GM23338 (cell line): Measurements from ENCODE around the gene SPG7.

Source experiments
- CREB1 ChIP-seq: fragments of 250-450 bp; sonication (Bioruptor Pico); IDR thresholded peaks from 2 replicates; pipeline ENCODE4 v1.5.0; 2020; ENCODE audit warnings: low read depth, mild to moderate bottlenecking, moderate library complexity
- CTCF ChIP-seq, 2 experiments: fragments of 200-600 bp in 1 of 2; sonication (generic) in 1 of 2; conservative IDR thresholded peaks; 2 replicates each; pipeline versions ENCODE4 v1.5.1 to v1.6.1; 2016 to 2017; ENCODE audit warnings: antibody characterized with exemption in 2 of 2, low read depth in 2 of 2, mild to moderate bottlenecking in 2 of 2, moderate library complexity in 1 of 2
- EZH2 ChIP-seq: fragments of 200-600 bp; sonication (generic); IDR thresholded peaks from one replicate; pipeline ENCODE4 v1.8.0; 2017; ENCODE audit warnings: antibody characterized with exemption, mild to moderate bottlenecking, low read depth; ENCODE audit not compliant: unreplicated experiment
- EZH2phosphoT487 ChIP-seq: fragments of 200-600 bp; sonication (generic); IDR thresholded peaks from one replicate; pipeline ENCODE4 v1.8.1; 2018; ENCODE audit warnings: antibody characterized with exemption; ENCODE audit not compliant: unreplicated experiment
- POLR2AphosphoS5 ChIP-seq: IDR thresholded peaks from 2 replicates; pipeline ENCODE4 v1.6.1; 2016; ENCODE audit warnings: antibody characterized with exemption, low read depth
- STAT1 ChIP-seq: IDR thresholded peaks from one replicate; pipeline ENCODE4 v1.6.1; 2016; ENCODE audit warnings: antibody characterized with exemption; ENCODE audit not compliant: unreplicated experiment
- ZNF331 ChIP-seq: fragments of 250-450 bp; sonication (Bioruptor Pico); IDR thresholded peaks from 2 replicates; pipeline ENCODE4 v1.5.0; 2020; ENCODE audit warnings: low read depth, mild to moderate bottlenecking, moderate library complexity
- TF ChIP-seq, protein P1 (sequence below): IDR thresholded peaks from one replicate; pipeline ENCODE4 v1.6.1; 2018; ENCODE audit warnings: antibody characterized with exemption; ENCODE audit not compliant: unreplicated experiment
- TF ChIP-seq, protein P2 (sequence below): IDR thresholded peaks from 2 replicates; pipeline ENCODE4 v1.6.1; 2016; ENCODE audit warnings: antibody characterized with exemption

GRCh38 chr16:89600427-89600826, 92.2 kb downstream of the SPG7 start:
- no peak for TF ChIP-seq EZH2phosphoT487
- no peak for TF ChIP-seq POLR2AphosphoS5
- TF ChIP-seq CTCF (conservative IDR thresholded peaks at IDR 0.05; ENCODE audit: low read depth in 2 of 2): no peak
- no peak for TF ChIP-seq EZH2
- TF ChIP-seq, protein P1, sequence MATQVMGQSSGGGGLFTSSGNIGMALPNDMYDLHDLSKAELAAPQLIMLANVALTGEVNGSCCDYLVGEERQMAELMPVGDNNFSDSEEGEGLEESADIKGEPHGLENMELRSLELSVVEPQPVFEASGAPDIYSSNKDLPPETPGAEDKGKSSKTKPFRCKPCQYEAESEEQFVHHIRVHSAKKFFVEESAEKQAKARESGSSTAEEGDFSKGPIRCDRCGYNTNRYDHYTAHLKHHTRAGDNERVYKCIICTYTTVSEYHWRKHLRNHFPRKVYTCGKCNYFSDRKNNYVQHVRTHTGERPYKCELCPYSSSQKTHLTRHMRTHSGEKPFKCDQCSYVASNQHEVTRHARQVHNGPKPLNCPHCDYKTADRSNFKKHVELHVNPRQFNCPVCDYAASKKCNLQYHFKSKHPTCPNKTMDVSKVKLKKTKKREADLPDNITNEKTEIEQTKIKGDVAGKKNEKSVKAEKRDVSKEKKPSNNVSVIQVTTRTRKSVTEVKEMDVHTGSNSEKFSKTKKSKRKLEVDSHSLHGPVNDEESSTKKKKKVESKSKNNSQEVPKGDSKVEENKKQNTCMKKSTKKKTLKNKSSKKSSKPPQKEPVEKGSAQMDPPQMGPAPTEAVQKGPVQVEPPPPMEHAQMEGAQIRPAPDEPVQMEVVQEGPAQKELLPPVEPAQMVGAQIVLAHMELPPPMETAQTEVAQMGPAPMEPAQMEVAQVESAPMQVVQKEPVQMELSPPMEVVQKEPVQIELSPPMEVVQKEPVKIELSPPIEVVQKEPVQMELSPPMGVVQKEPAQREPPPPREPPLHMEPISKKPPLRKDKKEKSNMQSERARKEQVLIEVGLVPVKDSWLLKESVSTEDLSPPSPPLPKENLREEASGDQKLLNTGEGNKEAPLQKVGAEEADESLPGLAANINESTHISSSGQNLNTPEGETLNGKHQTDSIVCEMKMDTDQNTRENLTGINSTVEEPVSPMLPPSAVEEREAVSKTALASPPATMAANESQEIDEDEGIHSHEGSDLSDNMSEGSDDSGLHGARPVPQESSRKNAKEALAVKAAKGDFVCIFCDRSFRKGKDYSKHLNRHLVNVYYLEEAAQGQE: no peak
- TF ChIP-seq CREB1: no peak
- no peak for TF ChIP-seq ZNF331 (CRISPR knock-in tag)
- no peak for TF ChIP-seq STAT1
- TF ChIP-seq, protein P2, sequence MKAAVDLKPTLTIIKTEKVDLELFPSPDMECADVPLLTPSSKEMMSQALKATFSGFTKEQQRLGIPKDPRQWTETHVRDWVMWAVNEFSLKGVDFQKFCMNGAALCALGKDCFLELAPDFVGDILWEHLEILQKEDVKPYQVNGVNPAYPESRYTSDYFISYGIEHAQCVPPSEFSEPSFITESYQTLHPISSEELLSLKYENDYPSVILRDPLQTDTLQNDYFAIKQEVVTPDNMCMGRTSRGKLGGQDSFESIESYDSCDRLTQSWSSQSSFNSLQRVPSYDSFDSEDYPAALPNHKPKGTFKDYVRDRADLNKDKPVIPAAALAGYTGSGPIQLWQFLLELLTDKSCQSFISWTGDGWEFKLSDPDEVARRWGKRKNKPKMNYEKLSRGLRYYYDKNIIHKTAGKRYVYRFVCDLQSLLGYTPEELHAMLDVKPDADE: no peak
